Measurements from ENCODE around the gene SPDYE16.
"Not testable (repeated sequence)": the region's sequence is repeated elsewhere in the genome, so short reads cannot be mapped to it uniquely, and the experiment has no call there.

The SPDYE16 gene, protein sequence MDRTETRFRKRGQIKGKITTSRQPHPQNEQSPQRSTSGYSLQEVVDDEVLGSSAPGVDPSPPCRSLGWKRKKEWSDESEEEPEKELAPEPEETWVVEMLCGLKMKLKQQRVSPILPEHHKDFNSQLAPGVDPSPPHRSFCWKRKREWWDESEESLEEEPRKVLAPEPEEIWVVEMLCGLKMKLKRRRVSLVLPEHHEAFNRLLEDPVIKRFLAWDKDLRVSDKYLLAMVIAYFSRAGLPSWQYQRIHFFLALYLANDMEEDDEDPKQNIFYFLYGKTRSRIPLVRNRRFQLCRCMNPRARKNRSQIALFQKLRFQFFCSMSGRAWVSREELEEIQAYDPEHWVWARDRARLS

DNA sequence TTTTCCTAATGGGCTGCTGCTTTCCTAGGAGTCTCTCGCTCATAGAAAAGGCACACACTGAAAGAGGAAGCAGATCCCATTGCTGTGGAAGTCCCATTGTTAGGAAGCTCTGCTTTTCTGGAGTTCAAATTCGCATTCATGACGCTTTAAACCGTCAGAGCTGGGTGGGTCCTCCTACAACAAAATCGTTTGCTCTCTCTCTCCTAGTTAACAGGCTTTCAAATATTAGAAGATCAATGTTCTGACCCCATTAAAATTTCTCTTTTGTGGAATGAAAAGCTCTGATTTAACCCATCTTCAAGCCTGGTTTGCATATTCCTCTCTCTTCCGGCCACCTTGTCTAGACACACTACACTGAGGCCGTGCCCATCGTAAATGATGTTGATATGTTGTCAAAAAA is at the start of gene SPDYE16:
SPDYE16 (minus strand) TSS at position 101 of the 400 bp plus-strand sequence. CDS start 1,838 bp downstream, outside the sequence.
- not testable (repeated sequence) for FAIRE-seq

GRCh38 chr7:76592694-76593093 is 49.6 kb upstream of the SPDYE16 start:
- FAIRE-seq = not testable (repeated sequence)

- not testable (repeated sequence) for FAIRE-seq
Measured at GRCh38 chr7:76591602-76592304, 48.7 kb upstream of the SPDYE16 start.

DNA sequence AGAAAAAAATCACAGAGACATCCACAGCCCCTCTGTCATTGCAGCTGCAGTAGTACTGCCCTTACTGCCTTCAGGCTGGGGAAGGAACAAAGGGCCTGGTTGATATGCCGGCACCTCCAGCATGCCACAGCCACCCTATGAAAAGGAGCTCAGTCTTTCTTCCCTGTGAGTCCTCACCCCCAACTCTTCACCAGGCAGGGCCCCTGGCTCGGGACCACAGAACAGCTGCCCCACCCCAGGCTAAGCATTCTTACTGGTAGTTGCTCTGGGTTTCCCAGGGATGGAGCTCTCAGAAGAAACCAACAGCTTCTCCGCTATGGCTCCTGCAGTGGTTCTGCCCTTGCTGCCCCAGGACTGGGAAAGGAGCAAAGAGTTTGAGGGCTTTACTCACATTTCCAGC is 47.9 kb upstream of the SPDYE16 start:
- not testable (repeated sequence) for FAIRE-seq

DNA sequence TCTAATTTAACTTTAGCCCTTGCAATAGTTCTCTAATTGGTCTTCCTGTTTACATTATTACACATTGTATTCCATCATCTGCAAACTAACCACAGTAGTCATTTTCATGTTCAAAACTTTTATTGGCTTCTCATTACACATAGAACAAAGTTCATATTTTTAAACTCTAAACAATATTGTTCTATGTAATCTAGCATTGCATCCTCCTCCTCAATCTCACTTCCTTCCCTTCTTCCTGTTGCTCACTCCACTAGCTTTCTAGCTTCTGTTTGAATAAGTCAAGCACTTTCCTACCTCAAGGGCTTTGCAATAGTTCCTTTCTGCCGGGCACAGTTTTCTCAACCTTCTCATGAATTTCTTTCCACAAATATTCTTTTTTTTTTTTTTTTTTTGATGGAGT is 45.5 kb upstream of the SPDYE16 start:
- not testable (repeated sequence) for FAIRE-seq

GRCh38 chr7:76586585-76587315 is 43.7 kb upstream of the SPDYE16 start:
- not testable (repeated sequence) for FAIRE-seq

GRCh38 chr7:76583636-76584281 is 40.7 kb upstream of the SPDYE16 start:
- FAIRE-seq = not testable (repeated sequence)

DNA sequence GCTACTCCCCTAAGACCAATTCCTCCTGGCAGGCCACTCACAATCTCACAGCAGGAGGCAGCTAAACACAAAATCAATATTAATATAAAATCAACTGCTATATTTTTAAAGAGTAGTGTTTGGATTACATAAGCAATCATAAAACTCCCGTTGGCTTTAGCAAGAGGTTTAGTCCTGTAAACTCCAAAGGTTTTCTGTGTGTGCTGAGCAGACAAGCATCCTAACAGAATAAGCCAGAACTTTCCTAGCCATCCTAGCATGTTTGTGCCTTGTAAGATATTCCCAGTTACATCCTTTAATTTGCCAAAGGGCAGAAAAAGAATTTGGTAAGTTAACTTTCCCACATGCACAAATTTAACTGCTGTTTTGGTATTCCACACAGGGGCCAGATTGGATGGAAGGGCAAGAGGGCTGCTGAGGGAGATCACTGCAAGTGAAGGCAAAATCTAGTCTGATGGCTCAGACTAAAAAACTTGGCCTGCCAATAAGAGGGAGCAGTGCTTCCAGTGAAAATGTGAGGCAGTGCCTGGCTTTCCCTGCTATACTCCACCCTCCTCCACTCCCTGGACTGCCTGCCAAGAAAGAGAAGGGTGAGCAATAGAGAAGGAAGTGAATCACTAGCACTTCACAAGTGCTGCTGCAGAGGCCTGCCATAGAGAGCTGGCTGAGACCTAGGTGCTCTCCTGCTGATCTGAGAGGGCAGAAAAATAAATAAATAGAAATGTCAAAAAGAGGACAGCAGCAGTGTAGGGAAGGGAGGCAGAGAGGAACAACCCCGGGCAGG is 39.9 kb upstream of the SPDYE16 start:
- FAIRE-seq = not testable (repeated sequence)

- not testable (repeated sequence) for FAIRE-seq
Measured at GRCh38 chr7:76575919-76576655, 33.0 kb upstream of the SPDYE16 start.

DNA sequence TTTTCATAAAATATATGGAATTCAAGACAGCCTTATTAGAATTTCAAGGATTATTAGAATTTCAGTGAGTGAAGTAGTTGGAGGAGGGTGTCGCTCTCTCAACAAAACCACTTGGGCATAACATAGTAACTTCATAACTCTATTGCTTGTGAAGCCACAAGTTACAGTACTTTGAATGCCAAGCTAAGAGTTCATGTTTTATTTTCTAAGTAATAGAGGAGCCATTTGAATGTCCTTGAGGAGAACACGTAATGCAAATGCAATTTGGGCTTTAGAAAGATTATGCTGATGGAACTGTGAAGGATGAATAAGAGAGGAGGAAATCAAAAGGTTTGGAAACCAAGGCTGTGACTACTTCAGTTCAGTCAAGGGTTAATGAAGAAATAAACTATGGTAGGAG is 32.3 kb upstream of the SPDYE16 start:
- not testable (repeated sequence) for FAIRE-seq

- not testable (repeated sequence) for FAIRE-seq
Measured at GRCh38 chr7:76572296-76572695, 29.2 kb upstream of the SPDYE16 start.

- FAIRE-seq = not testable (repeated sequence)
Measured at GRCh38 chr7:76570324-76570775, 27.3 kb upstream of the SPDYE16 start.

- FAIRE-seq = not testable (repeated sequence)
Measured at GRCh38 chr7:76568742-76569141, 25.6 kb upstream of the SPDYE16 start.

DNA sequence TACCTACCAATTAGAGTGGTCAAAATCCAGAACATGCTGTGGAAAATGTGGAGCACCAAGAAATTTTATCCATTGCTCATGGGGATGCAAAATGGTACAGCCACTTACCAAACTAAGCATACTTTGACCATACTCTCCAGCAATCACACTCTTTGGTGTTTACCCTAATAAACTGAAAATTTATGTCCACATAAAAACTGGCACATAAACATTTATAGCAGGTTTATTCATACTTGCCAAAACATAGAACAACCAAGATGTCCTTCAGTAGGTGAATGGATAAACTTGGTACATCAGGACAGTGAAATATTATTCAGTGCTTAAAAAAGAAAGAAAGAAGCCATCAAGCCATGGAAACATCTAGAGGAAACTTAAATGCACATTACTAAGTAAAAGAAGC is 24.7 kb upstream of the SPDYE16 start:
- FAIRE-seq = not testable (repeated sequence)

- not testable (repeated sequence) for FAIRE-seq
Measured at GRCh38 chr7:76567311-76567710, 24.2 kb upstream of the SPDYE16 start.

DNA sequence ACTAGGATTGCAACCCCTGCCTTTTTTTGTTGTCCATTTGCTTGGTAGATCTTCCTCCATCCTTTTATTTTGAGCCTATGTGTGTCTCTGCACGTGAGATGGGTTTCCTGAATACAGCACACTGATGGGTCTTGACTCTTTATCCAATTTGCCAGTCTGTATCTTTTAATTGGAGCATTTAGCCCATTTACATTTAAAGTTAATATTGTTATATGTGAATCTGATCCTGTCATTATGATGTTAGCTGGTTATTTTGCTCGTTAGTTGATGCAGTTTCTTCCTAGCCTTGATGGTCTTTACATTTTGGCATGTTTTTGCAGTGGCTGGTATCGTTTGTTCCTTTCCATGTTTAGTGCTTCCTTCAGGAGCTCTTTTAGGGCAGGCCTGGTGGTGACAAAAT is 21.9 kb upstream of the SPDYE16 start:
- not testable (repeated sequence) for FAIRE-seq

GRCh38 chr7:76561342-76561741 is 18.2 kb upstream of the SPDYE16 start:
- FAIRE-seq = not testable (repeated sequence)

DNA sequence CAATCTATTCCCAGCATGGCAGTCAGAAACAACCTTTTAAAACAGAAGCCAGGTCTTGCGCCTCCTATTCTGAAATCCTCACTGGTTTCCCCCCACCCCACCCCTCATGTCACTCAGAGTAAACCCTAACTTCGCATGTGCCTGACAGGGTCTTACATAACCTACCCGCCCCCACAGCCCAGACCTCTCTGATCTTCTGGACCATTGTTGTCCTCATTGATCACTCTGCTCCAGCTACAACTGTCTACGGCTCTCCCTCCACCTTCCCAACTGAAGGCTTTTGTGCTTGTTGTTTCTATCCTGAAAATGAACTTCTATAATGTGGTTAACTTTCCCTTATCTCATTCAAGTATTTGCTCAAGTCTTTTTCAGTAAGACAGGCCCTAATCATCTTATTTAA is 17.1 kb upstream of the SPDYE16 start:
- FAIRE-seq = not testable (repeated sequence)

GRCh38 chr7:76559685-76560084 is 16.6 kb upstream of the SPDYE16 start:
- not testable (repeated sequence) for FAIRE-seq

- FAIRE-seq = not testable (repeated sequence)
Measured at GRCh38 chr7:76551992-76552391, 8.9 kb upstream of the SPDYE16 start.

- not testable (repeated sequence) for FAIRE-seq
Measured at GRCh38 chr7:76549855-76550248, 6.8 kb upstream of the SPDYE16 start.

Data from TTC549 (cell line).